Stimulated activated CD4-positive, alpha-beta T cell treated with anti-CD3 and anti-CD28 coated beads, Interleukin-15, amount 100 ng/mL, for 1 hour (primary cell): ENCODE measurements around the gene CGREF1.
"Not testable (repeated sequence)": the region's sequence is repeated elsewhere in the genome, so short reads cannot be mapped to it uniquely, and the experiment has no call there.

Experiments used
- DNase-seq, 2 donors: peaks; one replicate each; pipeline ENCODE4 v3.0.0-alpha.2; 2020; ENCODE audit warnings: low read depth in 1 of 2, low spot score in 1 of 2

Gene CGREF1

GRCh38 chr2:27115519-27115918 is 3.4 kb downstream of the CGREF1 start:
- no peak for DNase-seq

GRCh38 chr2:27111392-27112078 is 7.4 kb downstream of the CGREF1 start:
- DNase-seq = not testable (repeated sequence)

- DNase-seq = not testable (repeated sequence)
These were observed 8.2 kb downstream of the CGREF1 start for GRCh38 chr2:27110603-27111352.

- no peak for DNase-seq
These were observed 9.8 kb downstream of the CGREF1 start for GRCh38 chr2:27109083-27109482.

- DNase-seq = no peak
These were observed 10.7 kb downstream of the CGREF1 start for GRCh38 chr2:27108221-27108620.

- no peak for DNase-seq
These were observed 12.9 kb downstream of the CGREF1 start for GRCh38 chr2:27105981-27106380.

GRCh38 chr2:27102329-27102728 is 16.6 kb downstream of the CGREF1 start:
- no peak for DNase-seq

GRCh38 chr2:27100036-27100435 is 18.9 kb downstream of the CGREF1 start:
- no peak for DNase-seq

- no peak for DNase-seq
These were observed 19.5 kb downstream of the CGREF1 start for GRCh38 chr2:27099334-27099955.

GRCh38 chr2:27097341-27097740 is 21.6 kb downstream of the CGREF1 start:
- DNase-seq = no peak

GRCh38 chr2:27096748-27097297 is 22.1 kb downstream of the CGREF1 start:
- no peak for DNase-seq

GRCh38 chr2:27095745-27096651 is 22.9 kb downstream of the CGREF1 start:
- DNase-seq = no peak

- no peak for DNase-seq
These were observed 23.5 kb downstream of the CGREF1 start for GRCh38 chr2:27095427-27095744.

- no peak for DNase-seq
These were observed 24.5 kb downstream of the CGREF1 start for GRCh38 chr2:27094353-27094984.

GRCh38 chr2:27093430-27094352 is 25.2 kb downstream of the CGREF1 start:
- DNase-seq = no peak

- no peak for DNase-seq
These were observed 26.1 kb downstream of the CGREF1 start for GRCh38 chr2:27092696-27093429.

- DNase-seq = no peak
These were observed 26.9 kb downstream of the CGREF1 start for GRCh38 chr2:27091746-27092695.
